Measurements from ENCODE around the gene LGALS9B. TPM values are rescaled to one million over a fixed set of nuclear protein-coding genes. Genes with fewer than 3 reads are reported as not detected.
"Not testable (repeated sequence)": the region's sequence is repeated elsewhere in the genome, so short reads cannot be mapped to it uniquely, and the experiment has no call there.

Gene LGALS9B
- total and polyA plus RNA-seq, 2 of the 8 experiments (the other 6 are each of a cell fraction or from before 2014, with no cell fraction given): not detected

DNA sequence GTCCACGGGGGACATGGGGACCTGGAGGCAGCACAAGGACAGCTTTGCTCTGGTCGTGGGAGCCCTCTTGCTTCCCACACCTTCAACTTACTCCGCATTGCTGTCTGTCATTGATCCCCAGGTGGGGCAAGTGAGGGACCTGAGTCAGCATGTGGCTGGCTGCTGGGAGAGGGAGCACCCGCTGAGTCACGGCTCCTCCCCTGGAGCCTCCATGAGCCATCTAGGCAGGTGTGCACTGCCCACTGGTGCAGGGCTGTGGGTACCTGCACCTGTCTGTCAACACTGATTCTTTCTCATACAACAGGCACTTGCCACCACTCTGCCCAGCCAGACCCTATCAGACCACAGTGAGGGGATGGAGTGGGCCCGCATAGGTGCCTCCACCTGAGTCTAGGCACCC is 24.8 kb upstream of the LGALS9B start:
- H2AK5ac ChIP-seq (ENCODE audit: low read depth, low read length); H4K5ac ChIP-seq (ENCODE audit: insufficient read length, low read depth, low read length); H3K23ac ChIP-seq (ENCODE audit: insufficient read length); H4K8ac ChIP-seq (ENCODE audit: extremely low read depth, insufficient read depth, low read length); FAIRE-seq; POLR2A ChIA-PET (ENCODE audit: partially characterized antibody); H3K27me3 ChIP-seq (replicated peaks in 1 of 4; ENCODE audit: control insufficient read depth in 3 of 4, extremely low read depth in 1 of 4, insufficient read depth in 3 of 4, low read length in 3 of 4); H2BK20ac ChIP-seq (ENCODE audit: low read length); H3K18ac ChIP-seq (ENCODE audit: extremely low read depth, low read length); H3K56ac ChIP-seq (replicated peaks; ENCODE audit: insufficient read length, low read depth, low read length); H3K79me1 ChIP-seq (ENCODE audit: low read depth, low read length); H2BK12ac ChIP-seq (ENCODE audit: low read depth, low read length); H3K9me3 ChIP-seq (ENCODE audit: insufficient read depth in 2 of 2, low read depth in 1 of 2, low read length in 1 of 2); H3K79me2 ChIP-seq (ENCODE audit: control insufficient read depth in 1 of 2, insufficient read depth in 2 of 2, low read length in 2 of 2); H3K4me1 ChIP-seq (replicated peaks in 1 of 4; ENCODE audit: control insufficient read depth in 3 of 4, insufficient read depth in 4 of 4, low read length in 3 of 4); DNase-seq (ENCODE audit: low read depth in 1 of 2, low spot score in 2 of 2); H2BK5ac ChIP-seq (ENCODE audit: low read depth, low read length); H3K36me3 ChIP-seq (ENCODE audit: control insufficient read depth in 2 of 4, insufficient read depth in 4 of 4, low read length in 3 of 4); H3K4ac ChIP-seq (replicated peaks; ENCODE audit: insufficient read length, low read depth, low read length); H3K4me3 ChIP-seq (ENCODE audit: extremely low read depth in 1 of 4, insufficient read depth in 2 of 4, low read depth in 3 of 4, low read length in 4 of 4); H3K9ac ChIP-seq (replicated peaks in 1 of 4; ENCODE audit: extremely low read depth in 1 of 4, low read depth in 3 of 4, low read length in 3 of 4); H3K4me2 ChIP-seq (ENCODE audit: insufficient read depth in 1 of 2, low read depth in 2 of 2, low read length in 2 of 2); H3K27ac ChIP-seq (ENCODE audit: low read depth, low read length); H4K20me1 ChIP-seq (replicated peaks in 1 of 2; ENCODE audit: control insufficient read depth in 1 of 2, insufficient read depth in 2 of 2, low read length in 2 of 2); H2BK120ac ChIP-seq (replicated peaks; ENCODE audit: low read depth, low read length); H3K23me2 ChIP-seq (ENCODE audit: low read depth, low read length); CTCF ChIA-PET (ENCODE audit: partially characterized antibody); H2BK15ac ChIP-seq (ENCODE audit: low read length); H4K91ac ChIP-seq (replicated peaks; ENCODE audit: insufficient read length, low read length); H2AFZ ChIP-seq (ENCODE audit: low read length); H3K14ac ChIP-seq (ENCODE audit: insufficient read length): not testable (repeated sequence)
- WGBS, 2 experiments (ENCODE audit: extremely low coverage in 1 of 2, insufficient coverage in 1 of 2, insufficient read length in 1 of 2, insufficient replicate concordance in 2 of 2, low coverage in 1 of 2, low lambda C conversion rate in 2 of 2, missing lambda C conversion rate in 1 of 2): 81% methylated on average over 2 of the region's 6 CpGs; no CpG with 5 or more reads in 1 of the 2 experiments
